C4-2B (cell line): ENCODE results near the gene PKLR.

Experiments
- CTCF ChIP-seq: fragments of 450-650 bp; conservative IDR thresholded peaks from 2 replicates; pipeline ENCODE4 v1.5.1; 2017; ENCODE audit warnings: mild to moderate bottlenecking
- ZFX ChIP-seq: fragments of 450-650 bp; IDR thresholded peaks from 2 replicates; pipeline ENCODE4 v1.6.1; 2017

GRCh38 chr1:155277902-155278688, 23.1 kb downstream of the PKLR start:
- TF ChIP-seq CTCF (no peak), ZFX (no peak)
